ENCODE data around the gene SPATA25.

The SPATA25 gene

DNA sequence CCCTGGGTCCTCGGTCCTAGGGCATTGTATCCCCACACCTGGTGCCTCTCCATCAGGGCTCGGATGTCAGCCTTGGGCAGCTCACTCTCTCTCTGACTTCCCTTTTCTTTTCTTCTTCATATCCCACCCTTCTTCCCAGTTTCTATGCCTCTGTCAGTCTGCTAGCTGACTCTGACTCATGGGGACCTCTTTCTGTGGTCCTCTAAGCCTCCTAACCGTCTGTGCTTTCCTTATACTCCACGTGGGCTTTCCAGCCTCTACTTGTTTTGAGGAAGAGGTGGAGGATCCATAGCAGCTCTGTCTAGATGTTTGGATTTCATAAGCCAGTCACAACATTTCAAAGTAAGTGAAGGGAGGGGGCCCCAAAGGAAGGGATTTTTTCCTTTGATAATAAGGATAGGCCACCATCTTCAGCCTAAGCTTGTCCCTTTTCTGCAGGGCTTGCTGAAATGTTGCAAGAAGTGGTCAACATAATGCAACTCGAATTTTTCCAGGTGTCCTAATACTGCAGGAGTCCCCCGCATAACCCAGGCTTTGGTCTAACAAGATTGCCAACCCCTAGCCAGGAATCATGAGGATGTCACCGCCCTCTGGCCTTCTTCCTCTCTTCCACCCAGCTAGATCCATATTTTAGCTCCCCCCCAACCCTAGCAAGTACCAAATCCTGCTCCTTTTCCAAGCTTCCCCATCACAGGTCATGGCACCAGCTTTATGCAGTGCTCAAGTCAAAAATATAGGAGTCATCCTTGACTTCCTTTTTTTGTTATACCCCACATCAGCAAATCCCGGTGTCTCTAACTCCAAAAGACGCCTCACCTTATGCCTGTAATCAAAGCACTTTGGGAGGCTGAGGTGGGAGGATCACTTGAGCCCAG is 33.3 kb upstream of the SPATA25 start:
- TF ChIP-seq, protein P1, sequence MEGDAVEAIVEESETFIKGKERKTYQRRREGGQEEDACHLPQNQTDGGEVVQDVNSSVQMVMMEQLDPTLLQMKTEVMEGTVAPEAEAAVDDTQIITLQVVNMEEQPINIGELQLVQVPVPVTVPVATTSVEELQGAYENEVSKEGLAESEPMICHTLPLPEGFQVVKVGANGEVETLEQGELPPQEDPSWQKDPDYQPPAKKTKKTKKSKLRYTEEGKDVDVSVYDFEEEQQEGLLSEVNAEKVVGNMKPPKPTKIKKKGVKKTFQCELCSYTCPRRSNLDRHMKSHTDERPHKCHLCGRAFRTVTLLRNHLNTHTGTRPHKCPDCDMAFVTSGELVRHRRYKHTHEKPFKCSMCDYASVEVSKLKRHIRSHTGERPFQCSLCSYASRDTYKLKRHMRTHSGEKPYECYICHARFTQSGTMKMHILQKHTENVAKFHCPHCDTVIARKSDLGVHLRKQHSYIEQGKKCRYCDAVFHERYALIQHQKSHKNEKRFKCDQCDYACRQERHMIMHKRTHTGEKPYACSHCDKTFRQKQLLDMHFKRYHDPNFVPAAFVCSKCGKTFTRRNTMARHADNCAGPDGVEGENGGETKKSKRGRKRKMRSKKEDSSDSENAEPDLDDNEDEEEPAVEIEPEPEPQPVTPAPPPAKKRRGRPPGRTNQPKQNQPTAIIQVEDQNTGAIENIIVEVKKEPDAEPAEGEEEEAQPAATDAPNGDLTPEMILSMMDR (conservative IDR thresholded peaks at IDR 0.05; ENCODE audit: low read depth, low read length) = no peak
- no peak overlapping the region for H3K9ac ChIP-seq
- H3K27ac ChIP-seq = no peak overlapping the region
- no peak overlapping the region for H3K4me3 ChIP-seq (IDR thresholded peaks at IDR 0.05; ENCODE audit: insufficient read depth, low read depth, low read length)
- H4K20me1 ChIP-seq (ENCODE audit: insufficient read depth) = no peaks in the 10 kb centered on the region
- H3K4me2 ChIP-seq = no peak overlapping the region
- H3K79me2 ChIP-seq (ENCODE audit: insufficient read depth, low read depth) = no peaks in the 10 kb centered on the region
- no peaks in the 10 kb centered on the region for H3K27me3 ChIP-seq (ENCODE audit: insufficient read depth, low read depth)
- no peaks in the 10 kb centered on the region for H3K36me3 ChIP-seq (ENCODE audit: insufficient read depth)
- peaks cover 20% of the 10 kb centered on the region for H3K4me1 ChIP-seq (ENCODE audit: low read depth, poor library complexity, severe bottlenecking)
- H2AFZ ChIP-seq (ENCODE audit: low read depth) = no peak overlapping the region

DNA sequence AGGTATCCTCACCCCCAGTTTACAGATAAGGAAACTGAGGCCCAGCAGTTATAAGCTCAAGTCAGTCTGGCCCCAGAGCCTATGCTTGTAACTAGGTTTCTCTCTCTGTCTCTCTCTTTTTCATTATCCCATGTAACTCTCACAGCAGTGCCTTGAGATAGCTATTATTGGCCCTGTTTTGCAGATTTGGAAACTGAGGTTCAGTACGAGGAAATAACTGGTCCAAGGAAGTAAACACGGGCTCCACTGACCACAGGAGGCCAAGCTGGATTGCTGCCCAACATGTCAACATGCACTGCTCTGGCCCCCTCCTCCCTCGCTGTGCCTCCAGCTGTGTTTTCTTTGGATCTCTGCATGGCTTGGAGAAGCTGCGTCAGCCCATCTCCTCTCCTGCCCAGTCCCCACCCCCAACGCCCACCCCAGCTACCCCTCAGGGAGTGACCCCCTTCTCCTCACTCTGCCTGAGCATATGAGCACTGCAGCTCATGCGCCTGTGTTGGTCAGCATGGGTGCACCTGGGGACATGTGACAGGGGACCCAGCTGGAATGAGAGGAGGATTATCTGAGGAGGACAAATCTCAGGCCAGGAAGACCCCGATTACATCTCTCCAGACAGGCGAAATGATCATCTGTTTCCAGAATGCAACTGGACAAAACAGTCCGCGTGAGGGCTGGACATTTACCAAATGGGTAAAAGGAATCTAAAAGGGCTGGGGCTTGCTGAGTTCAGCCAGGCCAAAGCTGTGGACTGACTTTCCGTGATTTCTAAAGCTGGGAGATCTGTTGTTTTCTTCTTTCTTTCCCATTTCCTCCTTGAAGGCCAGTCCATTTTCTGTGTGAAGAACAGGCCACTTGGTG is 32.3 kb upstream of the SPATA25 start:
- no peaks in the 10 kb centered on the region for H4K20me1 ChIP-seq (ENCODE audit: insufficient read depth)
- no peak overlapping the region for H3K9ac ChIP-seq
- H2AFZ ChIP-seq (ENCODE audit: low read depth) = no peak overlapping the region
- no peaks in the 10 kb centered on the region for H3K79me2 ChIP-seq (ENCODE audit: insufficient read depth, low read depth)
- H3K36me3 ChIP-seq (ENCODE audit: insufficient read depth) = no peaks in the 10 kb centered on the region
- H3K27ac ChIP-seq = no peak overlapping the region
- H3K27me3 ChIP-seq (ENCODE audit: insufficient read depth, low read depth) = no peaks in the 10 kb centered on the region
- TF ChIP-seq, protein P1 (conservative IDR thresholded peaks at IDR 0.05; ENCODE audit: low read depth, low read length) = no peak
- H3K4me1 ChIP-seq (ENCODE audit: low read depth, poor library complexity, severe bottlenecking) = peaks cover 13% of the 10 kb centered on the region
- no peak overlapping the region for H3K4me3 ChIP-seq (IDR thresholded peaks at IDR 0.05; ENCODE audit: insufficient read depth, low read depth, low read length)
- H3K4me2 ChIP-seq = no peak overlapping the region

DNA sequence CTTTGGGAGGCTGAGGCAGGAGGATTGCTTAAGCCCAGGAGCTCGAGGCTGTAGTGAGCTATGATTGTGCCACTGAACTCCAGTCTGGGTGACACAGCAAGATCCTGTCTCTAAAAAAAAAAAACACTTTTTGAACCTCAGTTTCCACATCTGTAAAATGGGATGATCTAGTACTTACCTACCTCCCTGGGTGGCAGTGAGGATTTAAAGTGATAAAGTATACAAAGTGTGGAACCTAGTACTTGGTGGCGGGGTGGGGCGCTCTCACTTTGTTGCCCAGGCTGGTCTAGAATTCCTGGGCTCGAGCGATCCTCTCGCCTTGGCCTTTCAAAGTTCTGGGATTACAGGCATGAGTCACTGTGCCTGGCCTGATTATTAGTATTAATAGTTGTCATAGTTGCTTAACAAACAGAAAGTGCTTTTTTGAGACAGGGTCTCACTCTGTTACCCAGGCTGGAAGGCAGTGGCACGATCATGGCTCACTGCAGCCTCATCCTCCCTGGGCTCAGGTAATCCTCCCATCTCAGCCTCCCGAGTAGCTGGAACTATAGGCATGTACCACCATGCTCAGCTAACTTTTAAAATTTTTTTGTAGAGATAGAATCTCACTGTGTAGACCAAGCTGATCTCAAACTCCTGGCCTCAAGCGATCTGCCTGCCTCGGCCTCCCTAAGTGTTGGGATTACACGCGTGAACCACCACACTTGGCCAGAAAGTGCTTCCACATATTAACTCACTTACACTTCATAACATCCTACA is 31.5 kb upstream of the SPATA25 start:
- no peak overlapping the region for H3K9ac ChIP-seq
- H3K4me3 ChIP-seq (IDR thresholded peaks at IDR 0.05; ENCODE audit: insufficient read depth, low read depth, low read length) = no peak overlapping the region

More for the DNA sequence above, 31.5 kb upstream of the SPATA25 start:
- no peaks in the 10 kb centered on the region for H3K36me3 ChIP-seq (ENCODE audit: insufficient read depth)
- no peak overlapping the region for H3K27ac ChIP-seq
- H3K4me1 ChIP-seq (ENCODE audit: low read depth, poor library complexity, severe bottlenecking) = peaks cover 4% of the 10 kb centered on the region
- no peak overlapping the region for H3K4me2 ChIP-seq
- H3K79me2 ChIP-seq (ENCODE audit: insufficient read depth, low read depth) = no peaks in the 10 kb centered on the region
- H3K27me3 ChIP-seq (ENCODE audit: insufficient read depth, low read depth) = no peaks in the 10 kb centered on the region
- H4K20me1 ChIP-seq (ENCODE audit: insufficient read depth) = no peaks in the 10 kb centered on the region
- TF ChIP-seq, protein P1 (conservative IDR thresholded peaks at IDR 0.05; ENCODE audit: low read depth, low read length) = no peak
- no peak overlapping the region for H2AFZ ChIP-seq (ENCODE audit: low read depth)

All from KMS-11 (cell line).